ENCODE measurements around the gene SAMD4A.
"Not testable (repeated sequence)": the region's sequence is repeated elsewhere in the genome, so short reads cannot be mapped to it uniquely, and the experiment has no call there.

The SAMD4A gene

DNA sequence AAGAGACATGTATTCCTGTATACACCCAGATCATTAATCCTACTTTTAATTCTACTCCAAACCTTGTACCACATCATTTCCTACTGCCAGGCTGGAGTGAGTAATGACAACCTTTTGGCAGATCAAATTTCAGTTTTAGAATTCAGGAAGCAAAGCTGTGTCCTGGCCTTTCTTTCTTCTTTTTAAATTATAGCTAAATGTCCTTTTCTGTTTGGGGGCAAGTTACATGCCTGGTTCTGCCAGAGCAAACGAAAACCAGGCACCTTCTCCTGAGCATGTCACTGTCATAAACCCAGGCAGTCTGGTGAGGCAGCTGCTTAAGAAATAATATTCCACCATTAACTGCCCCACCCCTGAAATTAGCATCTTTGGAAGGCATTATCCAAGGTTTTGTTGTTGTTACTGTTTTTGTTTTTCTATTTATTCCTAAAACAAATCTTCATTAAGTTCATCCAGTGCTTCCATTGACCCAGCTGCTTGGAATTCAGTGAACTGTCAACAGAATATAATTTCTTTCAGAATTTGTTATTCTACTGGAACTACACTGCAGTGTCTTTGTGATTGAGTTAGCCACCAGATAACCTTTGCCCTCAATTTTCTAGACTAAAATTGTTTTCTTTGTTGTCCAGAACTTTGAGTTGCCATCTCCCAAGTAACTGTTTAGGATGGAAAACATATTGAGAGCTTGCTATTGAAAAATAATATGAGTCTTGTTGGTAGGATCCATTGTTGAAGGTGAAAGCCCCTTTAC is 33.2 kb downstream of the SAMD4A start:
- Mint-ChIP-seq H3K4me3 (no peak overlapping the region), H3K36me3 (ENCODE audit: low read depth) (no peaks in the 10 kb centered on the region), H3K4me1 (ENCODE audit: low read depth) (no peaks in the 10 kb centered on the region), H3K27ac (no peak overlapping the region), H3K9me3 (no peaks in the 10 kb centered on the region), H3K27me3 (ENCODE audit: low read depth) (peaks cover 4% of the 10 kb centered on the region)

DNA sequence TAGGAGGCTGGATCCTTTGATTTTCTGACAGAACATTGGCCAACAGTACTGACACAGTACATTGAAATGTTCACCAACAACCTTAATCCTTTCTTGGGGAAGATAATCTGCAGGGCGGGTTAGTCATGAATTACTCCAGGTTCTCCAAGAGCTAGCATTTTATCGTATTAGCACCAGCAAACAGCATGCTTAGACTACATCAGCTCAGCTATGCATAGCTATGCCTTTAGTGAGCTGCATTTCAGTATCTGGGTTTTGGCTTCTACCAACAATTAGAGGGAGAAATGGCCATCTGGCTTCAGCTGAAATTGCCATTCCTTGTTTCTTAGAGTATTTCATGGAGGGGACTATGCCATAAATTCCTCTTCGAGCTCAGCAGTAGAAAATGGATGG is 33.8 kb downstream of the SAMD4A start:
- no peak overlapping the region for H3K4me3 Mint-ChIP-seq
- no peaks in the 10 kb centered on the region for H3K9me3 Mint-ChIP-seq
- no peaks in the 10 kb centered on the region for H3K36me3 Mint-ChIP-seq (ENCODE audit: low read depth)
- H3K27ac Mint-ChIP-seq, result no peak overlapping the region
- H3K4me1 Mint-ChIP-seq (ENCODE audit: low read depth), result no peaks in the 10 kb centered on the region
- peaks cover 4% of the 10 kb centered on the region for H3K27me3 Mint-ChIP-seq (ENCODE audit: low read depth)

DNA sequence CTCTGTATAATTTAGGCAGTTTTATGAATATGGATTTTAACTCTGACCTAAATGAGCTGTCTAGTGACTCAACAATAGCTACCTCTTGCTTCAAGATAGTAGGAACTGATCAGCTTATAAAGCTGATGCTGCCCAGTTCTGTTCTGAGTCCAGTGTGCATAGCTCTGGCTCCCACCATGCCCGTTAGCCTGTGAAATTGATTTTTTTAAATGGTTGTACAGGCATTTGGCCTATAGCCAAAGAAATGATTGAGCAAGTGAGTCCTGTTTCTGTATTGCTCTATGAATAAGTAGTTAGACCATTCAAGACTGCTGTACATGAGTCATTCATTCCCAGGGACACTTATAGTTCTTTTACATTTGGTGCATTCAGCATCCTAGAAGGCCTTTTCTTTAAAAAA is 36.4 kb downstream of the SAMD4A start:
- Mint-ChIP-seq H3K27ac (no peak overlapping the region), H3K4me3 (no peak overlapping the region), H3K4me1 (ENCODE audit: low read depth) (no peaks in the 10 kb centered on the region), H3K36me3 (ENCODE audit: low read depth) (no peaks in the 10 kb centered on the region), H3K27me3 (ENCODE audit: low read depth) (no peaks in the 10 kb centered on the region), H3K9me3 (no peaks in the 10 kb centered on the region)

DNA sequence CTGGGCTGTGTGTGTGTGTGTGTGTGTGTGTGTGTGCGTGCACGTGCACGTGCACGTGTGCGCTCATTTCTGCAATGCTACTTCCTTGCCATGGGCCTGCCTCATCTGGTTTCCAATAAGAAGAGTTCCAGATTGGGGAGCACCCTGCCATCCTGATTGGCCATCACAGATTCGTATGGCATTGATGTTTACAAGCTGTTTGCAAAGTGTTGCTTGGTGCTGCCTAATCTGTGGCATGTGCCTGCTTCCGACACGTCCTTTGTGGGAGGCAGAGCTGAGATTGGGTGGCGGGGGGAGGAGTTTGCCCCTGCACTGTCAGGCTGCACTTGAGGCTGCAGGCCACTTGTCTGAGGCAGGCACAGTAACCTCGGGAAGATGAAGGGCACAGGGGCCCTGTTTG is 39.2 kb downstream of the SAMD4A start:
- Mint-ChIP-seq H3K9me3 (no peaks in the 10 kb centered on the region), H3K4me3 (no peak overlapping the region), H3K27me3 (ENCODE audit: low read depth) (peaks cover 8% of the 10 kb centered on the region), H3K36me3 (ENCODE audit: low read depth) (no peaks in the 10 kb centered on the region), H3K27ac (no peak overlapping the region), H3K4me1 (ENCODE audit: low read depth) (no peaks in the 10 kb centered on the region)

DNA sequence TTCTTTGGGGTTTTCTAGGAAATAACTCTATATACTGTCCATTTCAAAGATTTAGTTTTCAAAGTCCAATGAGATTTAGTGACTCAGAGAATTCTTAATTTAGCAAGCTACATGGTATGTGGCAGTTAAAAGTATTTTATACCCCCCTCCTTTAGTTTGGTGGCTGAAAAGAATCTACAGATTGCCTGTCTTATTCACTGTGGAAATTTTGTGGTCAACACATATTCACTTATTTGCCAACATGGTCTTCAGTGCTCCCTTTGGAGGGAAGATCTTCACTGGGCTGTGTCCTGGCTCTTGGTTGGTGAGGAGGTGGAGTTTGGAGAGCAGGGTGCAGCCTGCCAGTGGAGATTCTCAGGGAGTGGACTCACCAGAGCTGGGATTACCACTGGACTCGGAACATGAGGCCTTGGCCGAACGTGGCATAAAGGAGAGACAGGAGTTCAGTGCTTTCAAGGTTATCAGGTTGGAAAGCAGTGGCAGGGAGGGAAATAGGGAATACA is 39.8 kb downstream of the SAMD4A start:
- H3K27me3 Mint-ChIP-seq (ENCODE audit: low read depth), result peaks cover 9% of the 10 kb centered on the region
- no peaks in the 10 kb centered on the region for H3K9me3 Mint-ChIP-seq
- no peaks in the 10 kb centered on the region for H3K36me3 Mint-ChIP-seq (ENCODE audit: low read depth)
- H3K27ac Mint-ChIP-seq, result no peak overlapping the region
- H3K4me3 Mint-ChIP-seq, result no peak overlapping the region
- H3K4me1 Mint-ChIP-seq (ENCODE audit: low read depth), result no peaks in the 10 kb centered on the region

DNA sequence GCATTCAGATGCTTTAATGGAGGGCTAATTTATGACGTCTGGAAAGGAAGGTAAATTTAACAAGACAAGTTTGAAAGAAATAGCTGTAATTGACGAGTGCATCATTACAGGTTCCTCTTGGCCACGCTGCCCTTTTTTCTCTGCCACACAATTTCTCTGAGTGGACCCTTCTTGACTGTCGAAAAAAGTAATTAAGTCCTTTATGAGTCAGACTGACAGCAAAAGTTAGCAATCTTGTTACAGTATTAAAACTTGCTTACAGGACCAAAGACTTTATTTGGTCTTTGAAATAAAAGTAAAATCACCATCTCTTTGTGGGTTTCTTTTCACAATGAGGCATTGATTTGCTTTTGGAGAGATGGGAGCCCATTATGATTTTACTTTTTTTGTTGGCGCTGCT is 42.6 kb downstream of the SAMD4A start:
- Mint-ChIP-seq H3K4me1 (ENCODE audit: low read depth) (no peaks in the 10 kb centered on the region), H3K4me3 (no peak overlapping the region), H3K36me3 (ENCODE audit: low read depth) (no peaks in the 10 kb centered on the region), H3K27ac (no peak overlapping the region), H3K27me3 (ENCODE audit: low read depth) (peaks cover 21% of the 10 kb centered on the region), H3K9me3 (no peaks in the 10 kb centered on the region)

DNA sequence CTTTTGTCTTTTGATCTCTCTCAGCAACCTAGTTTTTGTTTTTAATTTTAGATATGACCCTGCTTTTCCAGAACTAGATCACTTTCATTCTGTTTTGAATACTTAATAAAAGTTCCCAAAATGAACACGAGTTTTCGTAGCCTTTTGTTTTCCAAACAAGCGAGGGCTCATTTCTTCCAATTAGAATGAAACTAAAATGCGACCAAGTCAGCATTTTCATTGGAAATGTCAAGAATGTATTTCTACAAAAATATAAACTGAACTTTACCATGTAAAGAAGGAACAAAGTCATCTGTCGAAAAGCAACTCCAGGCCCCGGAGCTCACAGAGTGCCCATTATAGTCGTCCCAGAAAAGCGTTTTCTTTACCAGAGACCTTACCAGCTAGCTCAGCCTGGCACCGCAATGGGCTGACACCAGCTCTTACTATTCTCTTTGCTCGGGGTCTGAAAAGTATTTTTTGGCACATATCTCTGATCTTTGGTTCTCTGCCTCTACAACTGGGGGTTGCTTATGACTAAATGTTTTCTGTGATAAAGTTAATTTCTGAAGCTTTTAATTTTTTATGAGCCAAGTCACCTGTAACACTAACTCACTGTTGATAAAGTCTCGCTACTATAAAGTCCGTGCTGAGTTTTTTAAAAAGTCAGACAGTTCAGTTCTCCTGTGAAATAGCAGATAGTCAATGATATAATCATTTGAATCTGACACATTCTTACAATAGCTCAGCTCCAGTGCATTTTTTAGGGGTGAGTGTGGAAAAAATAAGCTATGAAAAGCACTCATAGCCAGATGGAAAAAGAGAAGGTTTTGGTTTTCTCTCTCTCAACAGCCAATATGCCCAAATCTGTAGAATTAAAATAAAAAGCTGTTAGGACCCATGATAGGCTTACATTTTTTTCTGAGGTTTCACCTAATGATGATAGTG is 43.4 kb downstream of the SAMD4A start:
- Mint-ChIP-seq H3K36me3 (ENCODE audit: low read depth) (no peaks in the 10 kb centered on the region), H3K9me3 (no peaks in the 10 kb centered on the region), H3K27me3 (ENCODE audit: low read depth) (peaks cover 21% of the 10 kb centered on the region), H3K4me3 (no peak overlapping the region), H3K4me1 (ENCODE audit: low read depth) (no peaks in the 10 kb centered on the region), H3K27ac (no peak overlapping the region)

DNA sequence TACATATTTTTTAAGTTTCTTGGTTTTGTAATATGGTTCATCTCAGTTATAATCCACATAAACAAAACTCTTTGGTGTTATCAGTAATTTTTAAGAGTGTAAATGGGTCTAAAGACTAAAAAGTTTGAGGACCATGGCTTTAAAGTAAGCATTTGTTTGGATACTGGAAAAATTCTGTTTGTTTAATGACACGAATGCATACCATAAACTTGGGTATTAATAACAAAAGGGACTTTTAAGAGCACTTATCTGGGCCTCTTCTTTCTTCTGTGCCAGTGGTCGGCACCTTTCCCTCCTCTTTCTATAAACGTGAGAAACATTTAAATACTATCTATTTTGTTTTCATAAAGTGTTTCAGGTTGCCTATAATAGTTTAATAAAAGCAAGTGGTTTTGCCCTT is 47.4 kb downstream of the SAMD4A start:
- no peaks in the 10 kb centered on the region for H3K4me1 Mint-ChIP-seq (ENCODE audit: low read depth)
- H3K36me3 Mint-ChIP-seq (ENCODE audit: low read depth), result no peaks in the 10 kb centered on the region
- no peak overlapping the region for H3K4me3 Mint-ChIP-seq
- peaks cover 22% of the 10 kb centered on the region for H3K27me3 Mint-ChIP-seq (ENCODE audit: low read depth)
- no peak overlapping the region for H3K27ac Mint-ChIP-seq
- no peaks in the 10 kb centered on the region for H3K9me3 Mint-ChIP-seq

DNA sequence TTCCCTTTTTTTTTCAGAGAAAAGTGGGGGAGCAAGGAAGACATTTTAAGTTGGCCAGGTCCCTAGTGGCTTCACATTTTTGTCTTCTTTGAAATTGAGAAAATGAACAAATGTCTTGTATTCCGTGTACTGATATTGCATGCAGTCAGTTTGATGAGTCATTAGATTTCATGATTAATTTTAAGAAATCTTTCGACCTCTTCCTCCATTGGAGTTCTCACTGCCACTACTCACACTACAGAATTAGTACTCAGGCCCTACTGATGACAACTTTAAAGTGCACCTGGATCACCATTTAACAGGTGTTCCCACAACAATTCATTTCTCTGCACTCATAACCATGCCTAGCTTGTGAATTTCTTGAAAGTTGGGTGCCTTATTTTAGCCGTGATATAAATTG is 50.5 kb downstream of the SAMD4A start:
- Mint-ChIP-seq H3K4me3 (no peak overlapping the region), H3K9me3 (peaks cover 8% of the 10 kb centered on the region), H3K36me3 (ENCODE audit: low read depth) (no peaks in the 10 kb centered on the region), H3K27ac (no peak overlapping the region), H3K27me3 (ENCODE audit: low read depth) (peaks cover 15% of the 10 kb centered on the region), H3K4me1 (ENCODE audit: low read depth) (no peaks in the 10 kb centered on the region)

DNA sequence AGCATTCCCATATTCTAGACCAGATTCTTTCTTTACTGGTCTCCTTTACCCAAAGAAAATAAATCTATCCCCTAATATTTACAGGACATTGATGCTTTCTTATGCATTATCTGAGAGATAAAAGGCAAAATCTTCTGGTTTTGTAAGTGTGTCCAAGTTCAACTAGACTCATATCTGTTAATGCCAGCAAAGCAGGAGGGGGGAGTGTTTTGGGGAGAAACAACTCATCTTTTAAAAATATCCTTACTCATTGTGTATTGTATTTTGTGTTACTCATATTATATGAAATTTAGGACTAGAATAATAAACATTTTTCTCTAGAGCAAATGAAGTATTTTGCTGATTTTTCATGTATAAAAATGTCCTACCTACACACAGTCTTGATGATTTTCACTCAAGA is 54.8 kb downstream of the SAMD4A start:
- Mint-ChIP-seq H3K27ac (no peak overlapping the region), H3K27me3 (ENCODE audit: low read depth) (no peaks in the 10 kb centered on the region), H3K4me1 (ENCODE audit: low read depth) (peaks cover 3% of the 10 kb centered on the region), H3K4me3 (no peak overlapping the region), H3K9me3 (peaks cover 13% of the 10 kb centered on the region), H3K36me3 (ENCODE audit: low read depth) (peaks cover 4% of the 10 kb centered on the region)

DNA sequence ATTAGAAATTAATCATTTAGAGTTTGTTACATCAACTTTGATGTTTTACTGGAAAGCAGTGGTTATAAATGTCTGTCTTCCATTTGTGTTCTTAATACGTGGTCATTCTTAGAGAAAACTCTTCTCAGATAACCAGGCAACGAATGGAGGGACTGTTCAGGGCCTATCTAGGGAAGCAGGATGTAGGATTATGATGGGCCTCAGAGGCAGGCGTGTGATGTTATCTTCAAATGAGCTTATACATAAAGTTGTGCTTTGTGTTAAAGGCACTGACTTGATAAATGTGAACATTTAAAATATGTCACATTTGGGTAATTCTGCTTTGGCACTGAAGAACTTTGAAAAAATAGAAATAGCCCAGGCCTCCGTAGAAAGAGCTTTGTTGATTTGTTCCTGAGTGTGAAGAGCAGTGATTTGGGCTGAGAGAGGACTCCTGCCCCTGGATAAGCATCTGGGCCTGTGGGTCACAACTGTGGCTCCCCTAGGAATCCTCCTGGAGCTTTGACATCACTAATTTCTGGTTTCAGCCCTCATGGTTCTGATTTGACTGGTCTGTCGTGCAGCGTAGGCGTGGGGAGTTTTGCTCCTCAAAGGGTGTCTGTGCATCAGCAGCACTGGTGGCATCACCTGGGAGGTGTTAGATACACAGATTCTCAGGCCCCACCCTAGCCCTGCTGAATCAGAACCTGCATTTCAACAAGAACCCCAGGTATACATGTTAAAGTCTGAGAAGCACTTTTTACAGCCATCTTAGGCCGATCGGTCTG is 55.4 kb downstream of the SAMD4A start:
- peaks cover 7% of the 10 kb centered on the region for H3K4me1 Mint-ChIP-seq (ENCODE audit: low read depth)
- H3K27ac Mint-ChIP-seq, result no peak overlapping the region
- no peaks in the 10 kb centered on the region for H3K27me3 Mint-ChIP-seq (ENCODE audit: low read depth)
- H3K9me3 Mint-ChIP-seq, result peaks cover 13% of the 10 kb centered on the region
- peaks cover 4% of the 10 kb centered on the region for H3K36me3 Mint-ChIP-seq (ENCODE audit: low read depth)
- no peak overlapping the region for H3K4me3 Mint-ChIP-seq

DNA sequence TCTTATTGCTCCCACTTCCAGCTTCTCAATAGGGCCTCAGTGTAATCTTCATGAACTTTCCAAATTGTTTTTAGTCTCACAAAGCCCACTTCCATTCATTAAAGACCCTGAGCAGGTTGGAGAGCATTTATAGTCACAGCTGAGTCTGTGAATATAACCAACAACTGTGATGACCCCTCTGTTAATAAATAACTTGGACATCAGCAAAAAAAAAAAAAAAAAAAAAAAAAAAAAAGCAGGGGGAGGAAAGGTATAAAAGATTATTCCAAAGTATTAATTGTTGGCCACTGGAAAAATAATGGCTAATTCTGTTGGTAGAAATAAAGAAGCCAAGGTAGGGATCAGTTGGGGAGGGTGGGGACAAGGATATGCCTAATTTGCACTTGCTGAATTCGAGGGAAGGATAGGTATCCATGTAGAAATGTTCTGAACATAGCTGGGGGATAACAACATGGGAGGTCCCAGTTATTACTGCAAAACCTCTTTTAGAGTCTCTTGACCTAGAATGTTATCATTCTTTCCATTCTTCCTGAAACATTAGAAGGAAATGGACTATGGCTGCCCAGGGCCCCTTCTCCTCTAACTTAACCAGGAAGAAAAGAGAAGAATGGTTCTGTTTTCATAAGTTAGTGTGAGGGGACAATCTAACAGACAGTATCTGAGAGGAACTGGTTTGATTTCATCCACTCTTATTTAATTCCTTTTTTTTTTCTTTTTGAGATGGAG is 56.5 kb downstream of the SAMD4A start:
- Mint-ChIP-seq H3K36me3 (ENCODE audit: low read depth) (peaks cover 4% of the 10 kb centered on the region), H3K4me1 (ENCODE audit: low read depth) (peaks cover 18% of the 10 kb centered on the region), H3K27ac (no peak overlapping the region), H3K27me3 (ENCODE audit: low read depth) (no peaks in the 10 kb centered on the region), H3K9me3 (peaks cover 13% of the 10 kb centered on the region), H3K4me3 (no peak overlapping the region)

DNA sequence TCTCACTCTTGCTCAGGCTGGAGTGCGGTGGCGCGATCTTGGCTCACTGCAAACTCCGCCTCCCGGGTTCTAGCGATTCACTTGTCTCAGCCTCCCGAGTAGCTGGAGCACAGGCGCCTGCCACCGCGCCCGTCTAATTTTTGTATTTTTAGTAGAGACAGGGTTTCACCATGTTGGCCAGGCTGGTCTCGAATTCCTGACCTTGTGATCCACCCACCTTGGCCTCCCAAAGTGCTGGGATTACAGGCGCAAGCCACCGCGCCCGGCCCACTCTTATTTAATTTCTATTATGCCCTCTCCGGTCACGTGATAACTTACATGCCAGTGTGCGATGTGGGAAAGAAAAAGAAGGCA is 57.1 kb downstream of the SAMD4A start:
- H3K4me3 Mint-ChIP-seq; H3K27ac Mint-ChIP-seq; H3K27me3 Mint-ChIP-seq (ENCODE audit: low read depth); H3K36me3 Mint-ChIP-seq (ENCODE audit: low read depth): not testable (repeated sequence)
- peaks cover 13% of the 10 kb centered on the region for H3K9me3 Mint-ChIP-seq
- H3K4me1 Mint-ChIP-seq (ENCODE audit: low read depth), result peaks cover 23% of the 10 kb centered on the region

DNA sequence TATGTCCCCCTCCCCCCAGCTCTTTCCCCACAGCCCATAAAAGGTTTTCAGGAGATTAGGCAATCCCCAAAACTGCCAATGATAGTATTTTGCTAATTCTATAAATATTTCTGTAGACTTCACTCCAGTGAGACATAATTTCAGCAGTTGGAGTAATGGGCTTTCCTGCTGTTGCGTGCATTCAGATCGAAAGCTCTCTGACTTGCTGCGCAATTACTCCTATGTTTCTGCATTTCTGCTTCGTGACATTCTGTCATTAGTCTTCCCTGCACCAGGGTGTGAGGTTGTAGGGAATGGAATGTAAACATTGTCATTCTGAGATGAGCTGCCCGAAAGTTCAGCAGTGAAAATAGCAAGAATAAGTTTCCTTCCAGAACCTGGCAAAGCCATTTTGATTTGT is 58.2 kb downstream of the SAMD4A start:
- peaks cover 27% of the 10 kb centered on the region for H3K4me1 Mint-ChIP-seq (ENCODE audit: low read depth)
- peaks cover 13% of the 10 kb centered on the region for H3K9me3 Mint-ChIP-seq
- H3K27ac Mint-ChIP-seq, result no peak overlapping the region
- no peak overlapping the region for H3K4me3 Mint-ChIP-seq
- H3K27me3 Mint-ChIP-seq (ENCODE audit: low read depth), result no peaks in the 10 kb centered on the region
- H3K36me3 Mint-ChIP-seq (ENCODE audit: low read depth), result peaks cover 4% of the 10 kb centered on the region
